ENCODE measurements around the gene DSG1.

DSG1 gene

GRCh38 chr18:31354990-31355389, 37.0 kb downstream of the DSG1 start:
- DNase-seq: no peak

DNA sequence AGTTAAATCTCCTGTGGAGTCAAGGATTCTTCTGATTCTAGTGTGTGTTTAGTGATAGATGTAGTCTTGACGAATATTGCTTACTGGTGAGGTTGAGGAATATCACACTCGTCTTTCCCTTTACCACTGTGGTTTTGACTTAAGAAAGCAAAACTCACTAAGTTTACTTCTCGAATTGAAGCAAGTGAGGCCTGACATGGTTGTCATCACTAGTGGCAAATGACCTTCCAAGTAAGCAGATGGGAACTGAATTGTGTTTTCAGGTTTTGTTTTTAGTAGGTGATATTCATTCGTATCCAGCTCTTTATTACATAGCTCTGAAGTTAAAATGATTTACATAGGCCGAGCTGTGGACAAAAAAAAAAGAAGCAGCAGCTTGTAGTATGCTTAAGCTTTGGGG, 38.1 kb downstream of the DSG1 start:
- DNase-seq: no peak

DNA sequence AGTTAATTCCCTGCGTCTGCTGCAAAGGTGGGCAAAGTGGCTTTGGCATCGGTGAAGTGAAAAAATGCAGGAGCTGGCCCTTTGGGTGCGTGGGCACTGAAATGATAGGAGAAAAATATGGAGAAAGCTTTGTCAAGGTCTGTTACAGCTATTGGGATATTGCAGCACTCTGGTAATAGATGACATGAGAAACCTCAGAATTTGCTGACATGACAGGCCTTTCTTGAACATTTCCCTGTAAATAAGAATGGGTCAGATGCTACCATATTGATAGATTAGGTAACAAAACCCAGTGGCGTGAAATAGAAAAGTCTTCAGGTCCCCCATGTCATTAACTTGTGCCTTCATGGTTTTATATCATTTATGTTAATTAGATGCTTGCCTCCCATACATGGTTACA, 46.2 kb downstream of the DSG1 start:
- DNase-seq: no peak

GRCh38 chr18:31369478-31369877, 51.5 kb downstream of the DSG1 start:
- DNase-seq: no peak

GRCh38 chr18:31371989-31372388, 54.0 kb downstream of the DSG1 start:
- DNase-seq: no peak

DNA sequence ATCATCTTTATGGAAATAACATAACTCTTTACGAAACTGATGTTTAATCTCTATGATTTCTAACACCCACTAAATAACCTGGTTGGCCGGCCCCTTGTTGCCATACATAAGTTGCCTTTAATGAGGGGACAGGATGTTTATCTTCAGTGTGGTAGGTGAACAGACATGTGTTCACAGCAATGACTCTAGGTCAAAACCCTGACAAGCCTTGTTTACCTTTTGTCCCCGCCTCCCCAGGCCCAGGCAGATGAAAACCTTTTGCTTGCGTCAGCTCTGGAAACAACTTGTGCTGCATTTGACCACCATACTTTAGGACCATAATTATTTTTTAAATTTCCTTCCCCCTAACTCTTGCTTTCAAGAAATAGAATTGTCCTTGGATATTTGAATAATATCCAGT, 55.7 kb downstream of the DSG1 start:
- DNase-seq: no peak

DNA sequence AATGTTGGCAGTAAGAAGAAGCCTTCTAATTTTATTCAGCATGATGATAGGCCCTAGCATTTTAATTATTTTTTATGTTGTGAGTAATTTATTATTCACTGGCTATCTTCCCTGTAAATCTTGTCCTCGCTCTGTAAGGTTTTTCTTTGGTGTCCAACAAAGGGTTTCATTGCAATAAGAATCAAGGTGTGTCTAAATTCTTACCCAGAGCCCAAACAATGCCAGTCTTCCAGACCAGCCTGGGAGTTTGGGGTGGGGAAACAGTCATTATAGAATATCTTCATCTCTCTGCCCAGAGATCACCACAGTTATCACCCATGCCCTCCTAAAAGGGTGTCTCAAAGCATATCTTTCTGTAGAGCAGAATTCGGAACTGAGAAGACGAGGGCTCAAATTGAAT, 58.5 kb downstream of the DSG1 start, which contains the start of gene DSG4:
TSS of gene DSG4 (plus strand) at position 301 of the 400 bp plus-strand sequence. CDS start 135 bp downstream, outside the sequence.
- no peak for DNase-seq

- DNase-seq: no peak
Measured at GRCh38 chr18:31380912-31381311, 63.0 kb downstream of the DSG1 start.

- DNase-seq: no peak
Measured at GRCh38 chr18:31382107-31382506, 64.1 kb downstream of the DSG1 start.

DNA sequence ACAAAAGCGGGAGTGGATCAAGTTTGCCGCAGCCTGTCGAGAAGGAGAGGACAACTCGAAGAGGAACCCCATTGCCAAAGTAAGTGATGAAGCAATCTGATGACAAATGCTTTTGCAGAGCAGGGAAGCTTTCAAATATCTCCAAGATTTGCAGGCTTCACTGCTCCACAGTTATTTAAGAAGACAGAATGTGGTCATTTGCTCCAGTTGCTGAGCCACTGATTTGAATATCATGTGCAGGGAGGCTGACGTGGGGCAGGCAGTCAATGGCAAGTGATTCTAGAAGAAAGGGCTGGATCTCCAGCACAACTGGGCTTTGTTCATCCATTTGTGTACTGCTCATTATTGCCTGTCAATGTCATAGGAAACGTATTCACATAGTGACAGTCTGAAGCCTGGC, 68.8 kb downstream of the DSG1 start:
- no peak for DNase-seq

GRCh38 chr18:31393286-31393685, 75.3 kb downstream of the DSG1 start:
- DNase-seq: no peak

DNA sequence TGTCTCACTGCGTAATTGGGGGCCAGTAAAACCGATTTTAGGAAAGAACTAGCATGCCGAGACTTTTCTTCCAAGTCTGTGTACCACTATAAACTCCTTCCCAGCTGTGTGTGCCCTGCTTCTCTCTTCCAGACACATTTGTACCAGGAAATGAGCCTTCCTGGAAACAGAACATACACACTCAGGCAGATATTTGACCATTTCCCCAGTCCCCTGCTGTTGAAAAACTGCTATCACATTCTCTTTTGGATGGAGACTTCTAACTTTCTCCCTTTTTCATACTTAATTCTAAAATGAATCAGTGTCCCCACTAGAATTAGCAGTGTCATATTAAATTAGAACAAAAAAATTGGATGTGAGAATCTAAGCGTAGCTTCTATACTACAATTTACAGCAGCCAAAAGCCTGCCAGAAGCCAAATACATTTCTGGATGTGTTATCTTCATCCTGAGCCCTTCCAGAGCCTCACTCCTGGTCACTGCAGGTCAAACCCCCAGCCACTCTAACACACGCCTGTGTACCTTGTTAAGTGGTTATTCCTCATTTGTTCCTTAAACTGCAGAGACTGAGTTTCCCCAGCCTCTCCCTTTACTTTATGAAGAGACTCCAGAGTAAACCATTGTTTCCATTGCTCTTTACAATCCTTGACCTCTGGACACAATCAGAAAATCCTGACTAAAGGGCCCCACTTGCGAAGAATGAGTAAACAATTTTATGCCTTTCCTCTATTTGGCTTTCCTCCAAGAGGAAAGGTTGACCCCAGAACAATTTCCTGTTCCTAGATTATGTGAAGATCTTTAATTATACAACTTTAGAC, 79.0 kb downstream of the DSG1 start:
- no peak for DNase-seq

DNA sequence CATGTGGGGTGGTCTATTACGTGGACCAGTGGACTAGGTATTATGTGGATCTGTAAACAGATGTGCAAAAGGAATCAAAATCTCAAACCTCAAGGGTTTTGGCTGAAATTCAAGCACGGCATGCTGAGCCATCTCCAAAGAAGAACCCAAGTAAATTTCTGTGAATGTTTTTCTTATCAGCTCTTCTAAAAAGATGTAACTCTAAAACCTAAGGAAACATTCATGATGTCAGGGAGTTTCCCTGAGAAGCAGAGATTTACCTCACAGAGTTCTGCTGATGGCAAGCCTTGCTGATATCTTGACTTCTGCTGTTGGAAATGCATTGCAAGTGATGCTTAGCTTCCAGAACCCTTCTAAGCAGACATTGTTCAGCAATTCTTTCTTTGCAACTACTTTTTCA, 80.2 kb downstream of the DSG1 start:
- DNase-seq: no peak

GRCh38 chr18:31399306-31400032, 81.5 kb downstream of the DSG1 start:
- DNase-seq: no peak

GRCh38 chr18:31401156-31402025, 83.4 kb downstream of the DSG1 start:
- no peak for DNase-seq

DNA sequence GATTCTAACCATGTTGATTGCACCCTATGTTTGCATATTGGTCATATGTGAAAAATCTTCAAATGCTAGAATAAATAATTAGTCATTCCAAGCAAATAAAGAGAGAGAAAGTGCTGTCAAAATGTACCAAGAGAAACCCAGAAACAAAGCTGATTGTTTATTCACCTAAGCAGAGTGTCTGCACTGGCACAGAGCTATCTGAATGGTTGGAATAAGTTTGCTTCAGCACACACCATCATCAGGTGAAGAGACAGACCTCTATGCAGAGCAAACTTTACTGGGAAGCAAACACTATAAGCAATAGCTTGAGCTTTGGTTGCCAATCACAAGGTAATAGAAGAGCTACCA, 84.0 kb downstream of the DSG1 start:
- DNase-seq: no peak

DNA sequence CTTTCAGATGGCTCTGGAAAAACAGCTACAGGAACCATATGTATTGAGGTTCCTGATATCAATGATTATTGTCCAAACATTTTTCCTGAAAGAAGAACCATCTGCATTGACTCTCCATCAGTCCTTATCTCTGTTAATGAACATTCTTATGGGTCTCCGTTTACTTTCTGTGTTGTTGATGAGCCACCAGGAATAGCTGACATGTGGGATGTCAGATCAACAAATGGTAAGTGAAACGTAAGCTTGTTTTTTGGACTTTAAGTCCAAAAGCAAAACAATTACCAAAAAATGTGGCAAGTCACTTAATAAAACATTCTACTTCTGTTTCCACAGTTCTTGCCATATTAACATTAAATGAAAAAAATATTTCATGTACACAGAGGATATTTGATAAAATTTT, 85.4 kb downstream of the DSG1 start:
- DNase-seq: no peak
